Endothelial cell of umbilical vein (primary cell): ENCODE measurements around the gene CLN6.

Experiments used
- CTCF ChIP-seq, 2 donors: IDR thresholded peaks; 1 replicate in 1 of 2; 2 replicates in 1 of 2; pipeline ENCODE4 v1.5.1; 2011; ENCODE audit warnings: low read length in 2 of 2, mild to moderate bottlenecking in 2 of 2, moderate library complexity in 2 of 2, control low read depth in 1 of 2, inconsistent platforms in 1 of 2, low read depth in 1 of 2; ENCODE audit not compliant: insufficient read depth in 1 of 2; ENCODE audit errors: extremely low read depth in 1 of 2
- EZH2 ChIP-seq: IDR thresholded peaks from 2 replicates; pipeline ENCODE4 v1.6.1; 2012; ENCODE audit warnings: borderline replicate concordance, low read depth, mild to moderate bottlenecking, moderate library complexity, low read length, inconsistent platforms; ENCODE audit not compliant: severe bottlenecking
- FOS ChIP-seq: IDR thresholded peaks from 2 replicates; pipeline ENCODE4 v1.6.1; 2011; ENCODE audit warnings: mild to moderate bottlenecking, low read length, moderate library complexity, borderline replicate concordance; ENCODE audit not compliant: insufficient read depth
- GATA2 ChIP-seq: IDR thresholded peaks from 2 replicates; pipeline ENCODE4 v1.7.0; 2011; ENCODE audit warnings: low read depth, mild to moderate bottlenecking, moderate library complexity, mixed read lengths, low read length; ENCODE audit not compliant: insufficient read length, insufficient read depth
- JUN ChIP-seq: IDR thresholded peaks from 2 replicates; pipeline ENCODE4 v1.6.1; 2011; ENCODE audit warnings: borderline replicate concordance, low read depth; ENCODE audit not compliant: insufficient read length, insufficient read depth
- MAX ChIP-seq: IDR thresholded peaks from 2 replicates; pipeline ENCODE4 v1.6.1; 2011; ENCODE audit not compliant: insufficient read depth, insufficient read length
- POLR2A ChIP-seq: IDR thresholded peaks from 2 replicates; pipeline ENCODE4 v1.6.1; 2012; ENCODE audit warnings: low read depth, mild to moderate bottlenecking, control low read depth, low read length
- POLR2AphosphoS5 ChIP-seq: IDR thresholded peaks from 2 replicates; pipeline ENCODE4 v1.6.1; 2012; ENCODE audit warnings: low read depth, mild to moderate bottlenecking, control low read depth, low read length, moderate library complexity; ENCODE audit not compliant: insufficient read depth

GRCh38 chr15:68241088-68241935 lies 11.8 kb upstream of the CLN6 start:
- TF ChIP-seq CTCF (IDR thresholded peaks at IDR 0.05; ENCODE audit: extremely low read depth in 1 of 2, insufficient read depth in 1 of 2, low read depth in 1 of 2, low read length in 2 of 2), result no peak
- TF ChIP-seq EZH2, result no peak
- TF ChIP-seq POLR2A, result no peak
- no peak for TF ChIP-seq MAX
- TF ChIP-seq FOS, result no peak
- TF ChIP-seq POLR2AphosphoS5, result no peak
- no peak for TF ChIP-seq GATA2
- TF ChIP-seq JUN, result no peak
